Cardiac fibroblast (primary cell): ENCODE results near the gene ABCA6.
A peak's percentile ranks its signal among the peaks of the same experiment; 100 is the strongest.

ENCODE experiments used
- DNase-seq, 2 donors: peaks; one replicate each; pipeline versions ENCODE4 v3.0.0 to v3.0.0-alpha.2; 2010; ENCODE audit warnings: low read depth in 2 of 2
- H3K4me3 ChIP-seq, 2 donors: replicated peaks in 1 of 2; 1 replicate in 1 of 2; 2 replicates in 1 of 2; pipeline ENCODE4 v1.5.1; 2011; ENCODE audit warnings: low read depth in 2 of 2, low read length in 2 of 2, mild to moderate bottlenecking in 2 of 2, moderate library complexity in 1 of 2
- CTCF ChIP-seq: IDR thresholded peaks from one replicate; pipeline ENCODE4 v1.5.1; 2011; ENCODE audit warnings: low read depth, mild to moderate bottlenecking, low read length, inconsistent platforms

ABCA6 gene

GRCh38 chr17:69096541-69096940 lies 45.2 kb downstream of the ABCA6 start:
- DNase-seq: no peak
- no peak overlapping the region for H3K4me3 ChIP-seq
- TF ChIP-seq CTCF: no peak

DNA sequence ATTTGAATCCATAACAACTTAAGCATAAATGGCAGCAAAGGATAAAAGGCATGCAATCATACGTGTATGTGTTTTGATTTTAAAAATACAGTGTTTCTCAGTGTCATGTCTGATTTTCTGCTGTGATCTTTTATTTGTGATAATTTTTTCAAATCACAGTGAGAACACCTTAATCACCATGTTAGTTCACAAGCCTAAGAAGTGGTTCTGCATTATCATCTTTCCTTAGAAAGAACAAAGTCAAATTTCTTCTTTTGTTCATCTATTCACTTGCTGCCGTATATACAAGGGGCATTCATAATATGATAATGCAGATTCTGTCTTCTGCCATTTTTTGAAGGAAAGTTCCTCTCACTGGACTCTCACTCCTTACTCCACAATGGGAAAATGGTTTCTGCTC lies 47.7 kb downstream of the ABCA6 start:
- H3K4me3 ChIP-seq: no peak overlapping the region
- TF ChIP-seq CTCF: no peak
- DNase-seq: no peak

- no peak overlapping the region for H3K4me3 ChIP-seq
- DNase-seq: peak in 1 of 2 donors; percentile 74
These were observed 48.4 kb downstream of the ABCA6 start for GRCh38 chr17:69093279-69093789.

DNA sequence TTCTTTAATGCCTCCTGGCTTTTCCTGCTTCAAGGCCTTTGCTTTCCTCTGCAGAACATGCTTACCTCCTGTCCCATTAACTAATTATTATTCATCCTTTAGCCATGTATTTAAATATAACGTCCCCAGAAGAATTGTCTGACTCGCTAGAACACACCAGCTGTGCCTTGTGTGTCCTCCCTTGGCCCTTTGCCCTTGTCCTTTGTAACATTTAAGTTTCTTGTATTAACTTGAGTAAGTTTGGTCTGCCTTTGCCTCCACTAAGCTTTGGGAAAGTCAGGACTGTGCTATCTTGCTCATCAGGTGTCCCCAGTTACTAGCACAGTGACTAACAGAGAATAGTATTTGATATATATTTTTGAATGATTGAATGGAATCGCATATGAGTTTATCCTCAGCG lies 51.3 kb downstream of the ABCA6 start:
- no peak overlapping the region for H3K4me3 ChIP-seq
- TF ChIP-seq CTCF: no peak
- peak in 1 of 2 donors; percentile 14 for DNase-seq

More at GRCh38 chr17:69093279-69093789, 48.4 kb downstream of the ABCA6 start:
- TF ChIP-seq CTCF: no peak

DNA sequence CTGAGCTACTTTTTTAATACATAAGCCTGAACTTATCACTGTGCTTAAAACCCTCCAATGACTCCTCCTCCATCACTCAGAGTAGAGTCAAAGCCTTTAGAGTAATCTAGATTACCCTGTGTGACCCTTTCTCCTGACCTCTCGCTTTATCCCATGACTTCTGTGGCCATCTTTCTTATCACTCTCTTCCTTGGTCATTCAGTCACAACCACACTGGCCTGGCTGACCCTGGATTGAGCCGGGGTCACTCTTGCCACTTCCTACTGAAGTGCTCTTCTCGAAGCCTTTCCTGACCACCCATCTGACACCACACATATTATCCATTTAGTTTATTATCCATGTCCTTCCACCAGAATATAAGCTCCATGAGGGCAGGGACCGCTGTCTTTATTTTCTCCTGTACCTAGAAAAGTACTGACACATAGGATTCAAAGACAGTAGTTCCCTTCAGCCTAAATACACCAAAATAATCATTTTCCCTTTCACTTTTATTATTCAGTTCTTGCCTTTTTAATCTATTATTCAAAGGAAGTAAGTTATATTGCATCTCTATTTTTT lies 53.0 kb downstream of the ABCA6 start:
- no peak overlapping the region for H3K4me3 ChIP-seq
- no peak for TF ChIP-seq CTCF
- DNase-seq: no peak

- TF ChIP-seq CTCF: no peak
- no peak overlapping the region for H3K4me3 ChIP-seq
- no peak for DNase-seq
These were observed 55.1 kb downstream of the ABCA6 start for GRCh38 chr17:69086641-69087040.

- peak; percentile 42 for TF ChIP-seq CTCF
- DNase-seq: peak in 1 of 2 donors; percentile 14
- no peak overlapping the region for H3K4me3 ChIP-seq
These were observed 56.8 kb downstream of the ABCA6 start for GRCh38 chr17:69084911-69085310.
